HTR-8/SVneo (cell line): ENCODE data around the gene SMIM27.
"Not testable (repeated sequence)": the region's sequence is repeated elsewhere in the genome, so short reads cannot be mapped to it uniquely, and the experiment has no call there.

Source experiments
- DNase-seq: peaks from one replicate; pipeline ENCODE4 v3.0.0; 2011; ENCODE audit warnings: low spot score, mixed read lengths; ENCODE audit not compliant: insufficient read length
- FAIRE-seq: peaks from 2 replicates; lab custom pipeline; 2011; peaks lifted over from hg19 to GRCh38; lab: Jason Lieb, UNC

The SMIM27 gene

GRCh38 chr9:32590898-32591297 is 38.8 kb downstream of the SMIM27 start:
- FAIRE-seq (no peak), DNase-seq (no peak)

GRCh38 chr9:32596096-32596865 is 44.2 kb downstream of the SMIM27 start:
- FAIRE-seq = no peak
- DNase-seq = no peak

- DNase-seq (no peak), FAIRE-seq (no peak)
These were observed 44.8 kb downstream of the SMIM27 start for GRCh38 chr9:32596936-32597335.

- DNase-seq = not testable (repeated sequence)
These were observed 46.9 kb downstream of the SMIM27 start for GRCh38 chr9:32599021-32599420.

More at GRCh38 chr9:32599021-32599420, 46.9 kb downstream of the SMIM27 start:
- not testable (repeated sequence) for FAIRE-seq
